Thoracic aorta (tissue), 2 donors: ENCODE data around the gene BRCA2. TPM values are rescaled to one million over a fixed set of nuclear protein-coding genes. Genes with fewer than 3 reads are reported as not detected.
A peak's percentile ranks its signal among the peaks of the same experiment; 100 is the strongest.

Experiments used
- ATAC-seq: fragments of 150-250 bp; one replicate; pipeline ENCODE4 v1.8.0; 2017; ENCODE audit warnings: low read depth; ENCODE audit not compliant: insufficient number of reproducible peaks, low FRiP score
- DNase-seq: peaks from one replicate; pipeline ENCODE4 v3.0.0-alpha.2; 2020; ENCODE audit warnings: low spot score
- H3K27ac ChIP-seq, 2 donors: fragments of 200-600 bp; sonication (generic); 1 replicate in 1 of 2; 2 replicates in 1 of 2; pipeline ENCODE4 v1.5.1; 2016; ENCODE audit warnings: mild to moderate bottlenecking in 2 of 2, moderate library complexity in 2 of 2
- H3K27me3 ChIP-seq: fragments of 200-600 bp; sonication (generic); replicated peaks from 2 replicates; pipeline ENCODE4 v1.6.0; 2016; ENCODE audit warnings: mild to moderate bottlenecking; ENCODE audit not compliant: insufficient read depth
- H3K36me3 ChIP-seq: fragments of 200-600 bp; sonication (generic); one replicate; pipeline ENCODE4 v1.5.1; 2016
- H3K4me1 ChIP-seq, 2 donors: fragments of 200-600 bp; sonication (generic); 1 replicate in 1 of 2; 2 replicates in 1 of 2; pipeline versions ENCODE4 v1.5.1 to v1.6.0; 2016; ENCODE audit warnings: low read depth in 2 of 2, mild to moderate bottlenecking in 1 of 2; ENCODE audit not compliant: control insufficient read depth in 1 of 2
- H3K4me3 ChIP-seq: fragments of 200-600 bp; sonication (generic); 2 replicates; pipeline ENCODE4 v1.5.1; 2016; ENCODE audit warnings: mild to moderate bottlenecking
- H3K9me3 ChIP-seq: fragments of 200-600 bp; sonication (generic); 2 replicates; pipeline ENCODE4 v1.5.1; 2016
- CTCF ChIP-seq: fragments of 200-600 bp; sonication (generic); IDR thresholded peaks from one replicate; pipeline ENCODE4 v1.5.1; 2019; ENCODE audit warnings: antibody characterized with exemption
- total RNA-seq, 2 donors: library from RNA; depleted of rRNA; stranded (reverse); fragments of >200 nt; gene quantifications; one replicate each; pipeline versions ENCODE4 v1.1.0 to v1.2.3, GENCODE V29; 2016

The BRCA2 gene
- total RNA-seq, 2 donors from 2014 or later: 1.5 to 4.6 TPM

GRCh38 chr13:32370805-32371204 is 55.5 kb downstream of the BRCA2 start:
- DNase-seq (no peak), ATAC-seq (no peak)
- H3K9me3 ChIP-seq: no peaks in the 10 kb centered on the region
- no peaks in the 10 kb centered on the region for H3K36me3 ChIP-seq
- no peaks in the 10 kb centered on the region for H3K27me3 ChIP-seq
- no peak for TF ChIP-seq CTCF
- H3K4me1 ChIP-seq: no peaks in the 10 kb centered on the region
- no peak overlapping the region for H3K27ac ChIP-seq
- H3K4me3 ChIP-seq: no peak overlapping the region

- DNase-seq (no peak), ATAC-seq (no peak)
- no peaks in the 10 kb centered on the region for H3K9me3 ChIP-seq
- H3K4me3 ChIP-seq: no peak overlapping the region
- H3K4me1 ChIP-seq: no peaks in the 10 kb centered on the region
- no peak for TF ChIP-seq CTCF
- H3K36me3 ChIP-seq: no peaks in the 10 kb centered on the region
- no peaks in the 10 kb centered on the region for H3K27me3 ChIP-seq
- no peak overlapping the region for H3K27ac ChIP-seq
Observed at GRCh38 chr13:32376642-32377415, 61.5 kb downstream of the BRCA2 start.

- H3K4me1 ChIP-seq: no peaks in the 10 kb centered on the region
- H3K36me3 ChIP-seq: no peaks in the 10 kb centered on the region
- DNase-seq (no peak), ATAC-seq (no peak)
- H3K9me3 ChIP-seq: no peaks in the 10 kb centered on the region
- H3K27me3 ChIP-seq: no peaks in the 10 kb centered on the region
- no peak overlapping the region for H3K4me3 ChIP-seq
- TF ChIP-seq CTCF: no peak
- H3K27ac ChIP-seq: no peak overlapping the region
Observed at GRCh38 chr13:32378012-32378411, 62.7 kb downstream of the BRCA2 start.

GRCh38 chr13:32381539-32381938 is 66.2 kb downstream of the BRCA2 start:
- Histone ChIP-seq H3K4me3 (no peak overlapping the region), H3K9me3 (no peaks in the 10 kb centered on the region), H3K27me3 (no peaks in the 10 kb centered on the region), H3K4me1 (no peaks in the 10 kb centered on the region), H3K27ac (no peak overlapping the region), H3K36me3 (no peaks in the 10 kb centered on the region)
- DNase-seq (no peak), ATAC-seq (no peak)
- TF ChIP-seq CTCF: peak; percentile 30

GRCh38 chr13:32383836-32384618 is 68.7 kb downstream of the BRCA2 start:
- no peaks in the 10 kb centered on the region for H3K4me1 ChIP-seq
- DNase-seq: no peak
- no peak overlapping the region for H3K27ac ChIP-seq
- TF ChIP-seq CTCF: no peak
- H3K4me3 ChIP-seq: no peak overlapping the region
- no peaks in the 10 kb centered on the region for H3K9me3 ChIP-seq
- no peak for ATAC-seq
- H3K27me3 ChIP-seq: no peaks in the 10 kb centered on the region
- H3K36me3 ChIP-seq: no peaks in the 10 kb centered on the region
